Skeletal muscle satellite cell (primary cell): ENCODE measurements around the gene RAB39A.

Experiments
- H3K27me3 ChIP-seq: 2 replicates; pipeline ENCODE4 v1.7.0; 2013; ENCODE audit warnings: low read length; ENCODE audit not compliant: control insufficient read depth, insufficient read depth
- H3K36me3 ChIP-seq: 2 replicates; pipeline ENCODE4 v1.7.0; 2013; ENCODE audit warnings: mild to moderate bottlenecking, control low read depth, low read length; ENCODE audit not compliant: insufficient read depth
- H3K4me1 ChIP-seq: 2 replicates; pipeline ENCODE4 v1.7.0; 2013; ENCODE audit warnings: low read length; ENCODE audit not compliant: control insufficient read depth, insufficient read depth
- H3K4me2 ChIP-seq: 2 replicates; pipeline ENCODE4 v1.7.0; 2013; ENCODE audit warnings: mild to moderate bottlenecking, low read length
- H3K4me3 ChIP-seq: 2 replicates; pipeline ENCODE4 v1.7.0; 2013; ENCODE audit warnings: low read length
- H3K9ac ChIP-seq: 2 replicates; pipeline ENCODE4 v1.7.0; 2013; ENCODE audit warnings: mild to moderate bottlenecking, low read depth, low read length, moderate library complexity
- H3K9me3 ChIP-seq: replicated peaks from 2 replicates; pipeline ENCODE4 v1.7.0; 2013; ENCODE audit warnings: mild to moderate bottlenecking, control low read depth, low read length

Gene RAB39A

DNA sequence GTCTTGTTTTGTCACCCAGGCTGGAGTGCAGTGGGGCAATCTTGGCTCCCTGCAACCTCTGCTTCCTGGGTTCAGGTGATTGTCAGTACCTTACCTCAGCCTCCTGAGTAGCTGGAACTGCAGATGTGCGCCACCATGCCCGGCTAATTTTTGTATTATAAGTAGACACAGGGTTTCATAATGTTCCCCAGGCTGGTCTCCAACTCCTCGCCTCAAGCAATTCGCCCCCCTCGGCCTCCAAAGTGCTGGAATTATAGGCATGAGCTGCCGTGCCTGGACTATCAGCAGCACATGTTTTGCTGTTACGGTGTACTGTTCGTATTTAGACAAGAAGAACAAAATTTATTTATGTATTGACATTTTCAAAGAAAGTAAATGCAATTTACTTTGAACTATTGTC lies 34.8 kb downstream of the RAB39A start:
- Histone ChIP-seq H3K36me3 (no peaks in the 10 kb centered on the region), H3K9ac (no peak overlapping the region), H3K4me1 (no peaks in the 10 kb centered on the region), H3K27me3 (peaks cover 35% of the 10 kb centered on the region), H3K9me3 (no peaks in the 10 kb centered on the region), H3K4me2 (no peak overlapping the region), H3K4me3 (no peak overlapping the region)

DNA sequence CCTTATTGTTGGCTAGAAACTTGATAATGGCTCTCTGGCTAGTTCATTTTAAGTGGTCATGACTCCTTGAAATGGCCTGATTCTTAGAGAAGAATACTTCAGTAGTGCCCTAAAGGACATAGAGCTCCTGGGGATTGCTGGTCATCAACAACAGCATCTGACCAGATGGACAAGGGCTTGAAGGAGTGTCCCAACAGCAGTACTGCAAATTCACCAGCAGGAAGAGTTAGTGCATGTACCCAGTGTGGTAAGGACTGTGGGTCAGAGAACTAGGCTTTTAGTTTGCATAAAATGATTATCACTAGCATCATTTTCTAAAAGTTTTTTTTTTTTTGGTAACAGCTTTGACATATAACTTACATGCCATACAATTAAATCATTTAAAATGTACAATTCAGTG lies 41.0 kb downstream of the RAB39A start:
- no peaks in the 10 kb centered on the region for H3K4me1 ChIP-seq
- no peaks in the 10 kb centered on the region for H3K36me3 ChIP-seq
- H3K9me3 ChIP-seq: no peaks in the 10 kb centered on the region
- no peak overlapping the region for H3K4me3 ChIP-seq
- peaks cover 8% of the 10 kb centered on the region for H3K27me3 ChIP-seq
- no peak overlapping the region for H3K9ac ChIP-seq
- H3K4me2 ChIP-seq: no peak overlapping the region

DNA sequence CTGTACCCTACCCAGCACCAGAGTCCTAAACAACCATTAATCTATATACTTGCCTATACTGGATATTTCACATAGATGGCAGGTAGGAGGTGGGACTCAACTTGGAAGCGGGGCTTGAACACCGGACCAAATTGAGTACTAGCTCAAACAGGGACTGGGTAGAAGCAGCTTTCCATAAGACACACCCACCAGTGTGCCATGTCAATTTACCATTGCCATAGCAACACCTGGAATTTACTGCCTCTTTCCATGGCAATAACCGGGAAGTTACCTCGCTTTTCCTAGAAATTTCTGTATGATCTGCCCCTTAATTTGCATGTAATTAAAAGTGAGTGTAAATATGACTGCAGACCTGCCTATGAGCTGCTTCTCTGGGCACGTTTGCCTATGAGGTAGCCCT lies 41.8 kb downstream of the RAB39A start:
- no peak overlapping the region for H3K4me2 ChIP-seq
- no peaks in the 10 kb centered on the region for H3K9me3 ChIP-seq
- no peaks in the 10 kb centered on the region for H3K36me3 ChIP-seq
- H3K4me1 ChIP-seq: no peaks in the 10 kb centered on the region
- no peak overlapping the region for H3K9ac ChIP-seq
- H3K4me3 ChIP-seq: no peak overlapping the region
- H3K27me3 ChIP-seq: peaks cover 8% of the 10 kb centered on the region

DNA sequence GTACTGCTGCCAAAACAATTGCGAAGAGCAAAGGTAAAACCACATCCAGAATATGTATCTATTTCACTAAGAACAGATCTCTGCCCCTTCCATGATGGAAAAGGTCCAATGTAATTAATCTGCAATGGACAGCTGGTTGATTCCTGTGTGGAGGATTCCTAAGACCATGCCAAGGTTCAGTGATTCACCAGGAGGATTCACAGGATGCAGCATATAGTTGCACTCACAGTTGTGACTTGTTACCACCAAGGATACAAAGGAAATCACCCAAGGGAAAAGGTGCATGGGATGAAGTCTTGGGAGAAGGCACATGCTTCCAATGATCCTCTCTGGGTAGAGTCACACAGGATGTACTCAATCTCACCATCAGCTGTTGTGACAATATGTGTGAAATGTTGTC lies 45.4 kb downstream of the RAB39A start:
- no peak overlapping the region for H3K4me3 ChIP-seq
- H3K36me3 ChIP-seq: no peaks in the 10 kb centered on the region
- no peak overlapping the region for H3K9ac ChIP-seq
- no peaks in the 10 kb centered on the region for H3K9me3 ChIP-seq
- no peak overlapping the region for H3K4me2 ChIP-seq
- H3K4me1 ChIP-seq: no peaks in the 10 kb centered on the region
- H3K27me3 ChIP-seq: peaks cover 10% of the 10 kb centered on the region

DNA sequence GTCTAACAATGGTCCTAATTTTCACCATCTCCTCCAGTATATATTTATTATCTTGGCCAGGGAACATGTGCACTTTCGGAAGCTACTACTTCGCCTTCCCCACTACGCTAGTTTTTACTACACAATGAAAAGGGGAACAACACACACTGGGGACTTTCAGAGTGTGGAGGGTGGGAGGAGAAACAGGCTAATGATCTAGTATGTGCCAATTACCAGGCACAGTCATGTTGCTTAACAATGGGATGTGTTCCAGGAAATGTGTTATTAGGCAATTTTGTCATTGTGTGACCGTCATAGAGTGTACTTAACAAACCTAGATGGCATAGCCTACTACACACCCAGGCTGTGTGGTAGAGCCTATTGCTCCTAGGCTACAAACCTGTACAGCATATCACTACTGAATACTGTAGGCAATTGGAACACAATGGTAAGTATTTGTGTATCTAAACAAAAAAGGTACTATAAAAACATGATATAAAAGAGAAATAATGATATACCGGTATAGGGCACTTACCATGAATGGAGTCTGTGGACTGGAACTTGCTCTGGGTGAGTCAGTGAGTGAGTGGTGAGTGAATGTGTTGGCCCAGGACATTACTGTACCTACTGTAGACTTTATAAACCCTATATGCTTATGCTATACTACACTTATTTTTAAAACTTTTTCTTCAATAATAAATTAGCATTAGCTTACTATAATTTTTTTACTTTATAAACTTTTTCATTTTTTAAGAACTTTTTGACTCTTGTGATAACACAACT lies 60.3 kb downstream of the RAB39A start:
- no peaks in the 10 kb centered on the region for H3K4me1 ChIP-seq
- no peak overlapping the region for H3K4me2 ChIP-seq
- H3K36me3 ChIP-seq: no peaks in the 10 kb centered on the region
- no peaks in the 10 kb centered on the region for H3K9me3 ChIP-seq
- H3K4me3 ChIP-seq: no peak overlapping the region
- peaks cover 5% of the 10 kb centered on the region for H3K27me3 ChIP-seq
- H3K9ac ChIP-seq: no peak overlapping the region

DNA sequence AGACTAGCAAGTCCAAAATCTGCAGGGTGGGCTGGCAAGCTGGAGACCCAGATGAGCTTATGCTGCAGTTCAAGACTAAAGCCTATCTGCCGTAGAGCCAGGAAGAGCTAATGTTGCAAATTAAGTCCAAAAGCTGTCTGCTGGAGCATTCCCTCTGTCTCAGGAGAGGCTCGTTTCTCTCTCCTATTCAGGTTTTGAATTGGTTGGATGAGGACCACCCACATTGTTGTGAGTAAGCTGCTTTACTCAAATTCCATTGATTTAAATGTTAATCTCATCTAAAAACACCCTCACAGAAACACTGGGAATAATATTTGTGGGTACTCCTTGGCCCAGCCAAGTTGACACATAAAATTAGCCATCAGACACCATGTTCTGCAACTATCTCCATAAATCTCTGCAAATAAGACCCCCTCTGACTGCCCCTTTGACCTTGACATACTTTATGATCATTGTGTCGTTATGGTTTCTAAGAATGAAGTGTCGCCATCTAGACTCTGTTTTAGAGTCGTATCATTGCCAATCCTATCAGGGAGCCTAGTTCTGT lies 63.7 kb downstream of the RAB39A start:
- Histone ChIP-seq H3K4me1 (no peaks in the 10 kb centered on the region), H3K9me3 (no peaks in the 10 kb centered on the region), H3K4me3 (no peak overlapping the region), H3K4me2 (no peak overlapping the region), H3K27me3 (peaks cover 22% of the 10 kb centered on the region), H3K9ac (no peak overlapping the region), H3K36me3 (no peaks in the 10 kb centered on the region)

DNA sequence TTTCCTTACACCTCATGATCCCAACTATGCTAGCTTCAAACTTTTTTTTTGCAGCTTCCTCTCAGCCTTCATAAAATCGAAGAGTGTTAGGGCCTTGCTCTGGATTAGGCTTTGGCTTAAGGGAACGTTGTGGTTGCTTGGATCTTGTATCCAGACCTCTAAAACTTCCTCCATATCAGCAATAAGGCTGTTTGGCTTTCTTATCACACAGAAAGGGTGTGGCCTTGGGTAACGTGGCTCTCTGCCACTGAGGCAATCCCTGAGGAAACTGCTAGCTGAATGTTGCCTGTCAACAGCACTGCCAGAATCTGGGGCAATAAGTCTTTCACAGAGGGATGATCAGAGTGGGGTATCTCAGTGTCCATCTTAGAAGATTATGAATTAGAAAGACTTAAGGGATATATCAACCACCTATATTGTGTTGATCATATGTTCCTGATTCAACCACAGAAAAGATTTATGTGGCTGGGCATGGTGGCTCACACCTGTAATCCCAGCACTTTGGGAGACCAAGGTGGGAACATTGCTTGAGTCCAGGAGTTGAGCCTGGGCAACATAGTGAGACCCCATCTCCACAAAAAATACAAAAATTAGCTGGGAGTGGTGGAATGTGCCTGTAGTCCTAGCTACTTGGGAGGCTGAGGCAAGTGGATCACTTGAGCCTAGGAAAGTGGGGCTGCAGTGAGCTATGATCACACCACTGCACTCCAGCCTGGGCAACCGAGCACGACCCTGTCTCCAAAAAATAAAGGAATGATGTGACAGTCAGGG lies 67.9 kb downstream of the RAB39A start:
- Histone ChIP-seq H3K9ac (no peak overlapping the region), H3K9me3 (no peaks in the 10 kb centered on the region), H3K4me1 (no peaks in the 10 kb centered on the region), H3K4me3 (no peak overlapping the region), H3K36me3 (no peaks in the 10 kb centered on the region), H3K27me3 (peaks cover 22% of the 10 kb centered on the region), H3K4me2 (no peak overlapping the region)

DNA sequence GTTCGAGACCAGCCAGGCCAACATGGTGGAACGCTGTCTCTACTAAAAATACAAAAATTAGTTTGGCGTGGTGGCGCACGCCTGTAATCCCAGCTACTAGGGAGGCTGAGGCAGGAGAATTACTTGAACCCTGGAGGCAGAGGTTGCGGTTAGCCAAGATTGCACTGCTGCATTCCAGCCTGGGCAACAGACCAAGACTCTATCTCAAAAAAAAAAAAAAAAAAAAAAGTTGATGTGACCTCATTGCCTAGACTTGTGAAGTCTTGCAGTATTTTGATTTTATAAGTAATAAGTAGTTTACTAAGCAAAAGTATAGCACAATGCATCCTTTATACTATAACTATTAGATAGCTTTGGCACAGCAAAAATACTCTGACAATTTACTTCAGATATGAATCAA lies 70.5 kb downstream of the RAB39A start:
- H3K4me1 ChIP-seq: no peaks in the 10 kb centered on the region
- no peaks in the 10 kb centered on the region for H3K36me3 ChIP-seq

DNA sequence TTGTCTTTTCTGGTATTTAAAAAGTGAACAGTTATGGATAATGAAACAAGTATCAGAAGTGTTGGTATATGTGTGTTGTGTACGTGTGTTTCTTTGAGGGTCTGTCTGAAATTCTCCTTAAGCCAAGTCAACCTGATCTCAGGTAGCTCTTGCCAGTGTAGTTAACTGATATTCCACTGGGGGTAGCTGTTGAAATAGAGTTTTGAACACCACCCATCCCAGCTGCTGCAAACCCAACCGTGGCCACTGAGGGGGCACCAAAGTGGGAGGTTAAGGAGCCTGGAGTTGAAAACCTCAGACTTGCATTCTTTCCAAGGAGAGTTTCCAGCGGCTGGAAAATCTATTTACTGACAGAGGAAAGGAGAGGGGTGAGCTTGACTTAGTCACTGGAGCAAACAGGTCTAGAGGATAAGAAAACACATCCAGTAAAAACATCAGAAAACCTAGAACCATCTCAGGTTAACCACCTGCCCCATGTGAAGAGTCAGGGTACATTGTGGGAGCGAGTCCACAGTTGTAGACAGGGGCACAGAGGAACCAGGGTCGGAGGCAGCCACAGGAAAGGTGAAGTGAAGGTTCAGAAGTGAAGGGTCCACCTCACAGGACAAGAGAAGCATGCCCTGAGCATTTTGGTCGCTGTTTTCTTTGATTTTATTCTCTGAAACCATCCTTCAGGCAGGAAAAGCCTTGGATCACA lies 71.7 kb downstream of the RAB39A start:
- no peaks in the 10 kb centered on the region for H3K36me3 ChIP-seq
- no peak overlapping the region for H3K4me3 ChIP-seq
- H3K4me2 ChIP-seq: no peak overlapping the region
- no peaks in the 10 kb centered on the region for H3K9me3 ChIP-seq
- no peak overlapping the region for H3K9ac ChIP-seq
- H3K27me3 ChIP-seq: peaks cover 14% of the 10 kb centered on the region
- no peaks in the 10 kb centered on the region for H3K4me1 ChIP-seq

More for the DNA sequence above, 70.5 kb downstream of the RAB39A start:
- Histone ChIP-seq H3K27me3 (peaks cover 20% of the 10 kb centered on the region), H3K4me2 (no peak overlapping the region), H3K4me3 (no peak overlapping the region), H3K9me3 (no peaks in the 10 kb centered on the region), H3K9ac (no peak overlapping the region)

DNA sequence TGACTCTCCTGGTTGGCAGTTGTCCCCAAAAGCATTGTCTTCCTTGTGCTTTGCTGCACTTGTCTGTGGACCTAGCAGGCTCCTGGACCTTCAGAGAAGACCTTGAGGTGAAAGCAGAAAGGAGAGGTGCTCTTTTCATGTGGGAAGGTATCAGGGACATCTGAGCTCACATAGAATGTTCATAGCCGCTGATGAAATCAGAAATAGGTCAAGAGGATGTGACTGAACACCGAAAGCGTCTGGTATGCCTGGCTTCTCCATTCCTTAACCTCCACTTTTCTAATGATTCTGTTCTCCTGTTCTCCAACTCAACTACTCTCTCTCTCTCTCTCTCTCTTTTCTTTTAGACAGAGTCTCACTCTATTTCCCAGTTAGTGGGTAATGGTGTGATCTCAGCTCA lies 74.2 kb downstream of the RAB39A start:
- H3K36me3 ChIP-seq: no peaks in the 10 kb centered on the region
- no peaks in the 10 kb centered on the region for H3K4me1 ChIP-seq
- H3K27me3 ChIP-seq: peaks cover 3% of the 10 kb centered on the region
- H3K4me2 ChIP-seq: no peak overlapping the region
- no peak overlapping the region for H3K4me3 ChIP-seq
- no peak overlapping the region for H3K9ac ChIP-seq
- H3K9me3 ChIP-seq: no peaks in the 10 kb centered on the region

DNA sequence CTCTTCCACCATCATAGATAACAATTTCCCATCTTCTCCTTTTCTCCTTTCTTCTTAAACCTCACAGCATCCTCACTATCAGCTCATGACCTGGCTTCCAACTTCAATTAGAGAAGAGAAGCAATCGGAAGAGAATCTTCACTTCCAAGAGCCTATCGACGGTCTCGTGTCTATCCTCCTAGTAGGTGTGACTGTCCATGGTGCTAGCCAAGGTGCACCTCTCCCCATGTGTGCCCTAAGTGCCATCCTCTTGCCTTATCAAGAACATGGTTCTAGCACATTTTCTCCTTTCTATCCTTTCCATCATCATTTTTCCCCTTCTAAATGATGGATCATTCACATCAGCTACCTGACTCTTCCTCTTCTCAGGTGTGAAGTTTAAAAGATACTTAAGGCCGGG lies 75.4 kb downstream of the RAB39A start:
- H3K4me1 ChIP-seq: no peaks in the 10 kb centered on the region

More for the DNA sequence above, 75.4 kb downstream of the RAB39A start:
- H3K4me3 ChIP-seq: no peak overlapping the region
- H3K27me3 ChIP-seq: peaks cover 3% of the 10 kb centered on the region
- H3K9ac ChIP-seq: no peak overlapping the region
- no peaks in the 10 kb centered on the region for H3K36me3 ChIP-seq
- H3K4me2 ChIP-seq: no peak overlapping the region
- no peaks in the 10 kb centered on the region for H3K9me3 ChIP-seq
